GM23338 (cell line): ENCODE measurements around the gene ANKFY1.

ENCODE experiments used
- CREB1 ChIP-seq: fragments of 250-450 bp; sonication (Bioruptor Pico); IDR thresholded peaks from 2 replicates; pipeline ENCODE4 v1.5.0; 2020; ENCODE audit warnings: low read depth, mild to moderate bottlenecking, moderate library complexity
- EZH2 ChIP-seq: fragments of 200-600 bp; sonication (generic); IDR thresholded peaks from one replicate; pipeline ENCODE4 v1.8.0; 2017; ENCODE audit warnings: antibody characterized with exemption, mild to moderate bottlenecking, low read depth; ENCODE audit not compliant: unreplicated experiment
- EZH2phosphoT487 ChIP-seq: fragments of 200-600 bp; sonication (generic); IDR thresholded peaks from one replicate; pipeline ENCODE4 v1.8.1; 2018; ENCODE audit warnings: antibody characterized with exemption; ENCODE audit not compliant: unreplicated experiment
- JUNB ChIP-seq: IDR thresholded peaks from one replicate; pipeline ENCODE4 v1.6.1; 2016; ENCODE audit warnings: antibody characterized with exemption; ENCODE audit not compliant: unreplicated experiment
- POLR2AphosphoS5 ChIP-seq: IDR thresholded peaks from 2 replicates; pipeline ENCODE4 v1.6.1; 2016; ENCODE audit warnings: antibody characterized with exemption, low read depth
- REST ChIP-seq: IDR thresholded peaks from one replicate; pipeline ENCODE4 v1.6.1; 2018; ENCODE audit warnings: antibody characterized with exemption; ENCODE audit not compliant: unreplicated experiment
- TF ChIP-seq, protein P1 (sequence below), 2 experiments: fragments of 200-600 bp in 1 of 2; sonication (generic) in 1 of 2; conservative IDR thresholded peaks; 2 replicates each; pipeline versions ENCODE4 v1.5.1 to v1.6.1; 2016 to 2017; ENCODE audit warnings: antibody characterized with exemption in 2 of 2, low read depth in 2 of 2, mild to moderate bottlenecking in 2 of 2, moderate library complexity in 1 of 2
- TF ChIP-seq, protein P2 (sequence below): IDR thresholded peaks from 2 replicates; pipeline ENCODE4 v1.6.1; 2016; ENCODE audit warnings: antibody characterized with exemption

DNA sequence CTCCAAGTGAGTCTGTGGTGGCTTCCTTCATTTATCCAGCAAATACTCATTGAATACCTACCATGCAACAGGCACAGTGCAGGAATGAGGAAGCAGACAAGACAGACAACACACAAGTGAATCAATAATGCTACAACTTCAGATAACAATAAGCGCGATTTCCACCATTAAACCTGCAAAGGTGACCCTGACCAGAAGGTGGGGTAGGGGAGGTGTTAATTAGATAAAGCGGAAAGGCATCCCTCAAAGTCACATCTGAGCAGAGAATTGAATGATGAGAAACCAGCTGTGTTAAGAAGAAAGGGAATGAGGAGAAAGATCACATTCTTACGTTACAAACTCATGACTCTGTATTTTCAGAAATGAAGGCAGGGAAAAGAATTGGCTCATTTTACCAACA, 147.3 kb downstream of the ANKFY1 start:
- TF ChIP-seq POLR2AphosphoS5 (no peak), REST (no peak), EZH2 (no peak), JUNB (no peak), EZH2phosphoT487 (no peak), CREB1 (CRISPR knock-in tag) (no peak)
- TF ChIP-seq, protein P1, sequence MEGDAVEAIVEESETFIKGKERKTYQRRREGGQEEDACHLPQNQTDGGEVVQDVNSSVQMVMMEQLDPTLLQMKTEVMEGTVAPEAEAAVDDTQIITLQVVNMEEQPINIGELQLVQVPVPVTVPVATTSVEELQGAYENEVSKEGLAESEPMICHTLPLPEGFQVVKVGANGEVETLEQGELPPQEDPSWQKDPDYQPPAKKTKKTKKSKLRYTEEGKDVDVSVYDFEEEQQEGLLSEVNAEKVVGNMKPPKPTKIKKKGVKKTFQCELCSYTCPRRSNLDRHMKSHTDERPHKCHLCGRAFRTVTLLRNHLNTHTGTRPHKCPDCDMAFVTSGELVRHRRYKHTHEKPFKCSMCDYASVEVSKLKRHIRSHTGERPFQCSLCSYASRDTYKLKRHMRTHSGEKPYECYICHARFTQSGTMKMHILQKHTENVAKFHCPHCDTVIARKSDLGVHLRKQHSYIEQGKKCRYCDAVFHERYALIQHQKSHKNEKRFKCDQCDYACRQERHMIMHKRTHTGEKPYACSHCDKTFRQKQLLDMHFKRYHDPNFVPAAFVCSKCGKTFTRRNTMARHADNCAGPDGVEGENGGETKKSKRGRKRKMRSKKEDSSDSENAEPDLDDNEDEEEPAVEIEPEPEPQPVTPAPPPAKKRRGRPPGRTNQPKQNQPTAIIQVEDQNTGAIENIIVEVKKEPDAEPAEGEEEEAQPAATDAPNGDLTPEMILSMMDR (conservative IDR thresholded peaks at IDR 0.05; ENCODE audit: low read depth in 2 of 2): peak; percentile 43 to 44
- TF ChIP-seq, protein P2, sequence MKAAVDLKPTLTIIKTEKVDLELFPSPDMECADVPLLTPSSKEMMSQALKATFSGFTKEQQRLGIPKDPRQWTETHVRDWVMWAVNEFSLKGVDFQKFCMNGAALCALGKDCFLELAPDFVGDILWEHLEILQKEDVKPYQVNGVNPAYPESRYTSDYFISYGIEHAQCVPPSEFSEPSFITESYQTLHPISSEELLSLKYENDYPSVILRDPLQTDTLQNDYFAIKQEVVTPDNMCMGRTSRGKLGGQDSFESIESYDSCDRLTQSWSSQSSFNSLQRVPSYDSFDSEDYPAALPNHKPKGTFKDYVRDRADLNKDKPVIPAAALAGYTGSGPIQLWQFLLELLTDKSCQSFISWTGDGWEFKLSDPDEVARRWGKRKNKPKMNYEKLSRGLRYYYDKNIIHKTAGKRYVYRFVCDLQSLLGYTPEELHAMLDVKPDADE: no peak
